Trophoblast cell (in vitro differentiated cells and primary cell): ENCODE data around the gene MGMT.

ENCODE experiments used
- DNase-seq, 2 donors: peaks; one replicate each; pipeline ENCODE4 v3.0.0-alpha.2; 2016
- H2AFZ ChIP-seq: 2 replicates; pipeline ENCODE4 v1.6.1; 2013; ENCODE audit warnings: low read length, moderate library complexity, mild to moderate bottlenecking; ENCODE audit not compliant: insufficient read depth, poor library complexity
- H2AK5ac ChIP-seq: 2 replicates; pipeline ENCODE4 v1.6.1; 2013; ENCODE audit warnings: mild to moderate bottlenecking, low read length
- H2BK120ac ChIP-seq: 2 replicates; pipeline ENCODE4 v1.6.1; 2013; ENCODE audit warnings: low read length, mild to moderate bottlenecking, moderate library complexity; ENCODE audit not compliant: insufficient read depth, poor library complexity
- H2BK12ac ChIP-seq: 2 replicates; pipeline ENCODE4 v1.6.1; 2013; ENCODE audit warnings: mild to moderate bottlenecking, low read length, moderate library complexity
- H2BK5ac ChIP-seq: 2 replicates; pipeline ENCODE4 v1.6.1; 2013; ENCODE audit warnings: low read length, low read depth, moderate library complexity, mild to moderate bottlenecking; ENCODE audit not compliant: poor library complexity
- H3K14ac ChIP-seq: 2 replicates; pipeline ENCODE4 v1.6.1; 2013; ENCODE audit warnings: mild to moderate bottlenecking, low read length
- H3K18ac ChIP-seq: 2 replicates; pipeline ENCODE4 v1.6.1; 2013; ENCODE audit warnings: mild to moderate bottlenecking, low read length
- H3K23ac ChIP-seq: 2 replicates; pipeline ENCODE4 v1.6.1; 2013; ENCODE audit warnings: low read length
- H3K27ac ChIP-seq: 2 replicates; pipeline ENCODE4 v1.5.1; 2013; ENCODE audit warnings: low read depth, mild to moderate bottlenecking, inconsistent platforms, low read length, moderate library complexity
- H3K27me3 ChIP-seq: 2 replicates; pipeline ENCODE4 v1.6.1; 2013; ENCODE audit warnings: inconsistent platforms, mild to moderate bottlenecking, low read length, moderate library complexity; ENCODE audit not compliant: insufficient read depth
- H3K36me3 ChIP-seq, 2 experiments: 1 replicate in 1 of 2; 2 replicates in 1 of 2; pipeline ENCODE4 v1.6.1; 2013; ENCODE audit warnings: low read length in 2 of 2, mild to moderate bottlenecking in 2 of 2, moderate library complexity in 1 of 2; ENCODE audit not compliant: insufficient read depth in 2 of 2, control insufficient read depth in 1 of 2
- H3K4ac ChIP-seq: 2 replicates; pipeline ENCODE4 v1.6.1; 2013; ENCODE audit warnings: low read depth, mild to moderate bottlenecking, low read length, moderate library complexity
- H3K4me1 ChIP-seq, 2 experiments: 1 replicate in 1 of 2; 2 replicates in 1 of 2; pipeline ENCODE4 v1.6.1; 2013; ENCODE audit warnings: low read length in 2 of 2, mild to moderate bottlenecking in 2 of 2, moderate library complexity in 1 of 2; ENCODE audit not compliant: insufficient read depth in 2 of 2, control insufficient read depth in 1 of 2
- H3K4me2 ChIP-seq: 2 replicates; pipeline ENCODE4 v1.6.1; 2013; ENCODE audit warnings: inconsistent platforms, mild to moderate bottlenecking, low read length, moderate library complexity
- H3K4me3 ChIP-seq: 2 replicates; pipeline ENCODE4 v1.5.1; 2013; ENCODE audit warnings: mild to moderate bottlenecking, low read depth, low read length, inconsistent platforms
- H3K79me1 ChIP-seq: one replicate; pipeline ENCODE4 v1.6.1; 2013; ENCODE audit warnings: low read length
- H3K79me2 ChIP-seq: 2 replicates; pipeline ENCODE4 v1.6.1; 2013; ENCODE audit warnings: low read length, mild to moderate bottlenecking; ENCODE audit not compliant: control insufficient read depth, insufficient read depth, poor library complexity
- H3K9ac ChIP-seq: 2 replicates; pipeline ENCODE4 v1.6.1; 2013; ENCODE audit warnings: mild to moderate bottlenecking, low read length
- H3K9me3 ChIP-seq: 2 replicates; pipeline ENCODE4 v1.6.1; 2013; ENCODE audit warnings: low read depth, mild to moderate bottlenecking, control low read depth, inconsistent platforms, low read length; ENCODE audit not compliant: insufficient read depth
- H4K12ac ChIP-seq: 2 replicates; pipeline ENCODE4 v1.6.1; 2013; ENCODE audit warnings: low read depth, mild to moderate bottlenecking, low read length, moderate library complexity
- H4K8ac ChIP-seq: 2 replicates; pipeline ENCODE4 v1.6.1; 2013; ENCODE audit warnings: low read depth, mild to moderate bottlenecking, low read length, moderate library complexity
- H4K91ac ChIP-seq: one replicate; pipeline ENCODE4 v1.6.1; 2013; ENCODE audit warnings: low read depth, mild to moderate bottlenecking, low read length, moderate library complexity
- WGBS: extraction: QIAGEN DNeasy Blood & Tissue Kit; methylation state at CpG from one replicate; pipeline ENCODE4 v1.1.7; 2013; ENCODE audit warnings: missing lambda C conversion rate; ENCODE audit not compliant: insufficient read length, insufficient coverage; ENCODE audit errors: extremely low coverage; 5-methylcytosine and 5-hydroxymethylcytosine counted together

Gene MGMT

DNA sequence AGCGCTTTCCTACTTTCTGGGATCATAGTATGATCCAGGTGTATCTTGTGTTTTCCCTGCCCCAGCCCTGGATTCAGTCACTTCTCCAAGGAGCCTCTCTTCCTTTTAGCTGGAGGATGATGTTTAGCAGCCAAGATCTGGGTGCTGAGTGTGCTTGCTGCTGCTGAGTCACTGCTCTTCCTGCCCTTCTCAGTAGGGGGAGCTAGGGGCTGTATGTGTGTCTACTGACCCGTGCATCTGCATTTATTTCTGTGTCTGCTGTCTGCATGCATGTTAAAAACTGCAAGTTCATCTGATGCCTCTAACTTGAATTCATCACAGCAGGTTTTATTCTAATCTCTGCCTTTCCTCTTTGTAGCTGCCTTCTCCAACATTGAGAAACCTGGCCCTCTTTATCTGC lies 31.6 kb downstream of the MGMT start:
- H3K4me2 ChIP-seq, result no peak overlapping the region
- H3K36me3 ChIP-seq, result no peaks in the 10 kb centered on the region
- no peak overlapping the region for H3K23ac ChIP-seq
- no peak overlapping the region for H2BK5ac ChIP-seq
- H3K9ac ChIP-seq, result no peak overlapping the region
- H2AK5ac ChIP-seq, result no peak overlapping the region
- H2BK12ac ChIP-seq, result no peak overlapping the region
- no peaks in the 10 kb centered on the region for H3K27me3 ChIP-seq
- H3K4me3 ChIP-seq, result no peak overlapping the region
- no peak overlapping the region for H3K4ac ChIP-seq
- no peak overlapping the region for H4K91ac ChIP-seq
- H3K18ac ChIP-seq, result no peak overlapping the region
- H4K8ac ChIP-seq, result no peak overlapping the region
- no peak overlapping the region for H3K27ac ChIP-seq
- WGBS, result no CpG with 5 or more reads among the region's 2 CpGs
- peaks cover 4 to 6% of the 10 kb centered on the region in 2 experiments for H3K4me1 ChIP-seq
- H2AFZ ChIP-seq, result no peak overlapping the region
- H4K12ac ChIP-seq, result no peak overlapping the region
- H3K9me3 ChIP-seq, result peaks cover 5% of the 10 kb centered on the region
- no peak overlapping the region for H3K14ac ChIP-seq
- no peak overlapping the region for H2BK120ac ChIP-seq
- DNase-seq, result no peak
- H3K79me2 ChIP-seq, result no peaks in the 10 kb centered on the region
- peaks cover 5% of the 10 kb centered on the region for H3K79me1 ChIP-seq

DNA sequence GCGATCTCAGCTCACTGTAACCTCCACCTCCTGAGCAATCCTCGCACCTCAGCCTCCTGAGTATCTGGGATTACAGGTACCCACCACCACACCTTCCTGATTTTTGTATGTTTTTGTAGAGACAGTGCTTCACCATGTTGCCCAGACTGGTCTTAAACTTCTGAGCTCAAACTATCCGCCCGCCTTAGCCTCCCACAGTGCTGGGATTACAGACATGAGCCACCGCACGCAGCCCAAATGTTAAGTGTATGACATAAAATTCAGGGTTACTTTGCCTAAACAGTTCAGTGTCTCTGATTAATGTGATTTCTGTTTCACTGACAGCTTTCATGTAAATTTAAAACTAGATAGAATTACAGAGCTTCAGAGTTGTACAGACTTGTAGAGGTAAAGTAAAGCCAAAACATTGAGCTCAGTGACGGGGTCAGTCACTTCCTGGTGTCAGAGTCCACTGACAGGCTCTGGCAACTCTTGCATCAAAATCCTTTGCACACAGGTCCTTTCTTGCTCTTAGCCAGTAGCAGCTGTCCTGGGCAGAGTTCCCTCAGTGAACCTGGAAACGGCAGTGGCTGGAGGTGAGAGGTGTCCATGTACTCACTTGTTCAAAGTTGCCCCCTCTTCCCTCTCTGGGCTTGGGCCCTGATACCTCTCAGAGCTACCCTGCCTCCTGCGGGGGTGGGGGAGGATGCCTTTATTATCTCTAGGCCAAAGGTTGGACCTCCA lies 33.7 kb downstream of the MGMT start:
- Histone ChIP-seq H3K4me3 (no peak overlapping the region), H3K4me2 (no peak overlapping the region), H4K91ac (no peak overlapping the region), H3K9me3 (peaks cover 5% of the 10 kb centered on the region), H3K79me2 (no peaks in the 10 kb centered on the region), H2AFZ (no peak overlapping the region), H3K36me3 (no peaks in the 10 kb centered on the region), H3K23ac (no peak overlapping the region), H3K9ac (no peak overlapping the region), H3K4me1 (peaks cover 0 to 2% of the 10 kb centered on the region in 2 experiments), H3K79me1 (peaks cover 1% of the 10 kb centered on the region), H3K27ac (no peak overlapping the region), H3K14ac (no peak overlapping the region), H3K4ac (no peak overlapping the region), H3K18ac (no peak overlapping the region), H2BK120ac (no peak overlapping the region), H4K8ac (no peak overlapping the region), H2AK5ac (no peak overlapping the region), H2BK12ac (no peak overlapping the region), H3K27me3 (no peaks in the 10 kb centered on the region), H4K12ac (no peak overlapping the region), H2BK5ac (no peak overlapping the region)
- DNase-seq, result no peak
- no CpG with 5 or more reads among the region's 9 CpGs for WGBS

DNA sequence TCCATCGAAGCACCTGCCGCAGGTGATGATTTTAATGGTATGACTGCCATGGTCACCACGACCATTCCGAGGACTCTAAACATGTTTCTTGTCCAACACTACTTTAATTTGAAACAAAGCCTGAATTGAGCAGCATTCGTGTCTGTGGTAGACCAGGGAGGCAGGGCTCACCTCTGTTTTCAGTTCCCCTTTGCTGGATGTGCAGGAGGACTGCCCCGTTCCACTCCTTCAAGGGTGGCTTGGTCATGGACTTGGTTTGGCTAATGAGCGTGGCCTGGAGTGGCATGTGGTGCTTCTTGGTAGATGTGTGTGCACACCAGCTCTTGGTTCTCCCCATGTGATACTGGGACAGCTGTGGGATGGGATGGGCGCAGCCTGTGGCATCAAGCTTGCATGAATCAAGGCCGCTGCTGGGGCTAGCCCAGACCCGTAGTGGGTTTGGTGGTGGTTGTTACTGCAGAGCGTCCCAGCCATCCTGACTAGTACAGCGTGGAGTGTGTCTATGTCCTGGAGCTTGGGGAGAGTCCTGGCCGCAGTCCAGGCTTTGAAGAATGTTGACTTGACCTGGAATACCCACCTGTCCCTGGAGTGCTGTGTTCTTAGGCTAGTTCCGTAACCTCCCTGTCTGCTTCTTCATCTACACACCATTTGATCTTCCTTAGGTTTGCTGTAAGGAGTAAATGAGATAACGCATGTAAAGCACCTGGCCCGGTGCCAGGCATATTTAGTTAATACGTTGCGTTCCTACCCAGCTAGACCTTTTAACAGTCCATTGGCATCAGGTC lies 34.8 kb downstream of the MGMT start:
- H2BK12ac ChIP-seq, result no peak overlapping the region
- H4K91ac ChIP-seq, result no peak overlapping the region
- no CpG with 5 or more reads among the region's 18 CpGs for WGBS
- H3K4me2 ChIP-seq, result no peak overlapping the region
- no peak overlapping the region for H3K23ac ChIP-seq
- peak overlapping the region; percentile 25 for H3K18ac ChIP-seq
- H3K9ac ChIP-seq, result peak overlapping the region; percentile 7
- no peak overlapping the region for H3K27ac ChIP-seq
- H3K14ac ChIP-seq, result no peak overlapping the region
- no peak overlapping the region for H2AK5ac ChIP-seq
- no peaks in the 10 kb centered on the region for H3K27me3 ChIP-seq
- DNase-seq, result no peak
- no peak overlapping the region for H4K8ac ChIP-seq
- H2BK120ac ChIP-seq, result no peak overlapping the region
- no peaks in the 10 kb centered on the region for H3K36me3 ChIP-seq
- H3K79me2 ChIP-seq, result no peaks in the 10 kb centered on the region
- H3K9me3 ChIP-seq, result peaks cover 5% of the 10 kb centered on the region
- H2BK5ac ChIP-seq, result no peak overlapping the region
- H3K4me1 ChIP-seq, result peaks cover 0 to 2% of the 10 kb centered on the region in 2 experiments
- no peak overlapping the region for H2AFZ ChIP-seq
- H3K79me1 ChIP-seq, result no peaks in the 10 kb centered on the region
- H3K4me3 ChIP-seq, result no peak overlapping the region
- no peak overlapping the region for H3K4ac ChIP-seq
- H4K12ac ChIP-seq, result no peak overlapping the region

DNA sequence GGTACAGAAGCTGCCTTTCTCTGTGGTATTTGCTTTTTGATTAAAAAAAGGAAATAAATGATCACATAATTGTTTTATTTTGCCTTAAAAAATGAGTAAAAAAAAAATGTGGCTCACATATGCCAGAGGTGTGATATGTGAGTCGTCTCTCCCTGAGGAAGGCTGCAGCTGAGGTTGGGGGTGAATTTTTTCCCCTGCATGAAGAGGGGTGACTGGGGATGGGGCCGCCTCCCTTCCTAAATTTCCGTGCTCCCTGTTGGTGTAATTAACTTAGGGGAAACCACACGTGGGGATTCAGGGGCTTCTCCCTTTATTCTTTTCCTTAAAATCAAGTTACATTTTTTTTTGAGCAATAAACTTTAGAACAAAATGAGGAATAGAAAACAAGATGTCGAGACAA lies 35.4 kb downstream of the MGMT start:
- no CpG with 5 or more reads among the region's 5 CpGs for WGBS
- Histone ChIP-seq H2AFZ (no peak overlapping the region), H2BK120ac (no peak overlapping the region), H3K79me1 (no peaks in the 10 kb centered on the region), H3K14ac (no peak overlapping the region), H3K79me2 (no peaks in the 10 kb centered on the region), H3K9me3 (peaks cover 8% of the 10 kb centered on the region), H4K12ac (no peak overlapping the region), H4K91ac (no peak overlapping the region), H4K8ac (no peak overlapping the region), H3K36me3 (no peaks in the 10 kb centered on the region), H2BK5ac (no peak overlapping the region), H3K4ac (no peak overlapping the region), H3K23ac (no peak overlapping the region), H3K18ac (no peak overlapping the region), H3K4me1 (no peaks in the 10 kb centered on the region), H3K27me3 (no peaks in the 10 kb centered on the region), H2BK12ac (no peak overlapping the region), H2AK5ac (no peak overlapping the region), H3K4me2 (no peak overlapping the region), H3K9ac (no peak overlapping the region), H3K4me3 (no peak overlapping the region), H3K27ac (no peak overlapping the region)
- DNase-seq, result no peak
